Nucleus accumbens (tissue), 56 donors: ENCODE measurements around the gene P3H4.

Source experiments
- DNase-seq, 56 donors: peaks; one replicate each; lab custom pipeline; 2025; lab: John Stamatoyannopoulos, UW

Gene P3H4

GRCh38 chr17:41822216-41823140, 10.7 kb upstream of the P3H4 start:
- DNase-seq = no peak

- no peak for DNase-seq
These were observed 10.0 kb upstream of the P3H4 start for GRCh38 chr17:41821776-41822175.

DNA sequence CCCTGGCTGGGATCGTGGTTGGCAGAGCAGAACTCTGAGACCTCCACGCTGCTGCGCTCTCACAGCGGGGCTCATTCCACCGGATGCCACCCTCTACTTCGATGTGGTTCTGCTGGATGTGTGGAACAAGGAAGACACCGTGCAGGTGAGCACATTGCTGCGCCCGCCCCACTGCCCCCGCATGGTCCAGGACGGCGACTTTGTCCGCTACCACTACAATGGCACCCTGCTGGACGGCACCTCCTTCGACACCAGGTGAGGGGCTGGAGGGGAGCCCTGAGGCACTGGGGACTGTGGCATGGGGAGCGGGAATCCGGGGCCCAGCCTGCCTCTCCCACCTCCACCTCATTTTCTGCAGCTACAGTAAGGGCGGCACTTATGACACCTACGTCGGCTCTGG, 6.3 kb upstream of the P3H4 start:
- no peak for DNase-seq

DNA sequence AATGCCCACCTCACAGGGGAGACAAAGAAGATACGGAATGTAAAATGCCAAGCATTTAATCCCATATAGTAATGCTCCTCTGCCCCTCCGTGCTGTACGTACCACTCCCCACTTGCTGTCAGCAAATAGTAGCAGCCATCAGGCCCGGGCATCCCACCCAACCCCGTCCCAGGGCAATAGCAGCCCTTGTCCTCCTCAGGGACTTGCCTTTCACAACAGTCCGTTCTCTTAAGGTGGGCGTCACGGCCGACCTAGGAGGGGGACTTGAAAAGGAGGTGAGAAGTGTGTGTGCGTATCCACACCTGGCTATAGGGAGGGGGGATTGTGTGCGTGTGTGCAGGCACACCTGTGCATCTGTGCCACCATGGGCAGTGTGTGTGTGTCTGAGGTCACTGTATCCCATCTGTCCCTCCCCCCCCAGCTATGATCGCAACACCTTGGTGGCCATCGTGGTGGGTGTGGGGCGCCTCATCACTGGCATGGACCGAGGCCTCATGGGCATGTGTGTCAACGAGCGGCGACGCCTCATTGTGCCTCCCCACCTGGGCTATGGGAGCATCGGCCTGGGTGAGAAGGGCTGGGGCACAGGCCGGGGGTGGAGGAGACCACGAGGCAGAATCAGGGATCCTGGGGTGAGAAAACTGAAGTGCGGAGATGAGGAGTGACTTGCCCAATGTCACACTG, 5.0 kb upstream of the P3H4 start:
- DNase-seq = no peak

- DNase-seq = no peak
These were observed 2.4 kb upstream of the P3H4 start for GRCh38 chr17:41814195-41814594.

GRCh38 chr17:41813699-41814124, 2.0 kb upstream of the P3H4 start:
- no peak for DNase-seq

GRCh38 chr17:41813152-41813680, 1.5 kb upstream of the P3H4 start:
- DNase-seq = no peak

GRCh38 chr17:41812381-41813151, 817 bp upstream of the P3H4 start, which contains the start of gene FKBP10:
Gene FKBP10, plus strand, starts transcription at chr17:41813004. Its CDS starts 31 bp downstream, at chr17:41813035.
- peak in 37 of 56 donors; percentile 13 to 72 (median 31) for DNase-seq

- DNase-seq = peak in 7 of 56 donors; percentile 25 to 63 (median 43)
These were observed 845 bp downstream of the P3H4 start for GRCh38 chr17:41810659-41811548.

GRCh38 chr17:41806685-41807445, 4.9 kb downstream of the P3H4 start:
- DNase-seq = no peak

DNA sequence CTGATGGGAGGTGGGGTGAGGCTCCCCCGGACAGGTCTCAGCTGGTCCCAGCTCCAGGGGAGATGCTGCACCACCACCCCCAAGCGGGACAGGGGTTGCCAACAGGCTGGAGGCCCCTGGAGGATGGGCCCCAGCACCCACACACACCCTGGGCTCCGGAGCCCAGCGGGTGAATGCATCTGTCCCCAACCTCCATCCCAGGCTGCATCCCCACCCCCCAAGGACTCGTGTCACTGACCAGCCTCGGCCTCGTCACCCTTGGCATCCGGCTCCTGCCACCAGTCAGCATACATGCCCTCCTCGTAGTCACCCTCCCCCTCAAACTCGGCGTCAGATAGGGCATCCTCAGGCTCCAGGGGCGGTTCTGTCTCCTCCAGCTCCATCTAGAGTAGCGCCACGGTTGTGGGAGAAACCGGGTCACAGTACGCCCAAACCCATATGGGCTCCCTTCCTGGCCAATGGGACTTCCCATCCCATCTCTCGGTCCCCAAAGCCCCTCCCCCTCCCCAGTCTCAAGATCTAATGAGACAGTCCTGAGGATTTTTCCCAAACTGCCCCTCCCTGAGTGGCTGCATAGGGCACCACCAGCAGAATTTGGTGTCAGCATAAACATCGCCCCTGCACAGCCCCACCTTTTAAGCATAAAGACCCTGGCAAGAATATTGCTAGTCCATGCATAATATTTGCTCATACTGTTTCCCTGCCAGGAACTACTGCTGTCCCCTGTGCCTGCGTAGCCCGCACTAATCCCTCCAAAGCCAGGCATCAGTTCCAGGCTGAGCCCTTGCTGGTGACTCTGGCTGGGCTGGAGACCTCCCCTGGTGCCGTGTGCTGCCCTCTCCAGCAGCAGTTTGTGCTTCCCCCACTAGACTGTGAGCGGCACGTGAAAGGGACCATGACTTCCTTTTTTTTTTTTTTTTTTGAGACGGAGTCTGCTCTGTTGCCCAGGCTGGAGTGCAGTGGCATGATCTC, 8.4 kb downstream of the P3H4 start:
- DNase-seq = no peak

DNA sequence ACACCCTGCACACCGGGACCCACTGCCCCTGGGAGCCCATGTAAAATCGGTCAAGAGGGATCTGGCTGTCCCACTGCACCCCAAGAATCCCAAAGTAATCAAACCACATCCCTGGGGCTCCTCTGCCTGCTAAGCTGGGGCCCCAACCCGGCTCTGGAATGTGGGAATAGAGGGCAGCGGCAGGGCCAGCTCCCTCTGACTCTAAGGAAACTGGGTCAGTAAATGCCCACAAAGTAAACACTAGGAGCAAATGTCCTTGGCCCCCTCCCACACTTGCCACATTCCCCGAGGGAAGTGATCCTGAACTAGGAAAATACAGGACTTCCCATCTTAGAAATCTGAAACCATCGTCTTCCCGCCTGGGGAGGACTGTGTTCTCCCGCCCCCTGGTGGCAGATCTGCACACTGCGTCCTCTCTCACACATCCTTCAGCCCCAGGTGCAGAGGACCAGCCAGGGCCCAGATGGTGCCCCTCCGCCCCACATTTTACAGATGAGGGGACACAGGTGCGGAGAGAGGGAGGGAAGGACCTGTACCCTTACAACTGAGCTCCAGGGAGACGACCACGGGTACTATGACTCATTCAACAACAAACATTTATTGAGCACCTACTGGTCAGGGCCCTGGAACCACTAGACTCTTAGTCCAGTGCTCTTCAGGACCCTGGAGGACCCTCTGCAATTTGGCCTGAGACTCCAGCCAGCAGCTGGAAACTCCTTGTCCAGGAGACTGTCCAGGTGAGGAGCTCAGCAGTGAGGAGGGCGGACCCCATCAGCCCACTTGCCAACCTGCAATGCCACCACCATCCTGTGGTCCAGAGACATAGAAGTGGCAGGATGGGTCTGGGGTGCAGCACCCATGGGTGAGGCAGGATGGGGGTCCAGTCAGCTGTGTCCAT, 10.1 kb downstream of the P3H4 start:
- peak in 49 of 56 donors; percentile 8 to 90 (median 59) for DNase-seq

DNA sequence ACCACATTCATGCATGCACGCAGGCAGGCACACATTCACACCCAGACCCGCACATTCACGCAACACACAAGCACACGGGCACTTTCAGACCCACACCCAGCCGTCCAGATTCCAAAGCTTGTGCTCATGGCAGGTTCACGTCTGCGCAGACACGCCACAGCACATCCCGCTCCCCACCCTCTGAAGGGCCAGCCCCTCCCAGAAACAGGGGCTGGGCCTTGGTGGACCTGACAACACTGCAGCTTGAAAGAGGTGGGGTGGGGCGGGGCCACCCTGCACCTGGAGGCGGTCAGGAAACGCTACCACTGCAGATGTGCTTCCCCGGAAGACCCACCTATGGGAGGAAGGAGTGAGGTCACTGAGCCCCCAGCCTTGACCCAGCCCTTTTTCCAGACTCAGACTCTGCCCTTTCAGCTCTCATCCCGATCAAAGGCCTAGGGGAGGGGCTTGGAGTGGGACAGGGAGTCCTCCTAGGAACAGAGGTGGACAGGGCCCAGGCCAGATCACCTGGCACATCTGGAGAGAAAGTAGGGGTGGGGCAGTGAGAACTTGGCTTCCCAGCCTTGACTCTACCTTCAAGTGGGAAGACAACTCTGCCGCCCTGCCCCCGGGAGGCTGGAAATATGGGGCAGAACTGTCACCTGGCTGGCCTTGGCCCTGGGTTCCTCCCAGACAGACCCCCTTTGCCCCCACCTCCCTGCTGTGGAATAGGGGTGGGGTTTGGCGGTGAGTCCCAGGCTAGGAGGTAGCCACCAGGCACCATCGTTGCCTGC, 11.0 kb downstream of the P3H4 start:
- no peak for DNase-seq

DNA sequence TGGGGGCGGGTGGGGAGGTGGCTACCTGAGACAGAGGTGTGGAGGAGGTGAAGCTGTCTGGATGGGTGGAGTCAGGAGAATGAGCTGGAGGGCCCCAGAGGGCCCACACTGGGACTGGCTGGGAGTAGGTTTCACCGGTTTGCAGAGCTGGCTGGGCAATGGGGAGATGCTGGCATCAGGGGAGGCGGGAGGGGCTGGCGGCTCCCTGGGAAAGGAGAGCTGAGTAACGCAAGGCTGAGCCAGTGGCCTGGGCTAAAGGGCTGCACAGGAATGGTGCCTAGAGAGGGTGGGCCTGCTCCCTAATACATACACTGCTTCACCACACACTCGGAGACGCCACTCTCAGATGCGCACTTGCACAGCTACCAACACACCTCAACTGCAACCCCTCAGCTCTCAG, 12.4 kb downstream of the P3H4 start:
- DNase-seq = no peak

DNA sequence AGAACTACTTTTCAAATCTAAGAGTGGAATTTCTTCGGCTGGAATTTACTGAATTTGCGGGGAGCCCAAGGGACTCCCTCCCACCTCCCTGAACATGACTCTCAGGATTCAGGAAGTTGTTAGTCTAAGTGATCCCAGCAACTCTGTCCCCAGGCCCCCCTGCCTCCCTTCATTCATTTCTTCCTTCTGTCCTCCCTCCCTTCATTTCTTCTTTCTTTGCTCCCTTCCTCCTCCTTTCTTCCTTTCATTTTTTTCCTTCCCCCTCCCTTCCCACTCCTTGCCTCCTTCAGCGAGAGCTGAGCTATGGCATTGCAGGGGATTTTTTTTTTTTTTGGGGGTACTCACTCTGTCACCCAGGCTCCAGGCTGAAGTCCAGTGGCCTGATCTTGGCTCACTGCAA, 14.4 kb downstream of the P3H4 start:
- no peak for DNase-seq
